ENCODE measurements around the gene FOXP1. TPM values are rescaled to one million over a fixed set of nuclear protein-coding genes. Genes with fewer than 3 reads are reported as not detected.

The FOXP1 gene
- total and polyA plus RNA-seq, 9 of the 15 experiments (the other 6 are each of a cell fraction or from before 2014, with no cell fraction given), result 7.7 to 34.5 (median 13.7) TPM

- TF ChIP-seq REST (IDR thresholded peaks at IDR 0.05; ENCODE audit: borderline replicate concordance) (no peak), REST (CRISPR knock-in tag; IDR thresholded peaks at IDR 0.05; ENCODE audit: low read depth) (no peak), E2F8 (IDR thresholded peaks at IDR 0.05; ENCODE audit: low read depth, partially characterized antibody) (no peak), MYNN (IDR thresholded peaks at IDR 0.05) (no peak), MYNN (CRISPR knock-in tag; IDR thresholded peaks at IDR 0.05) (no peak), MYBL2 (IDR thresholded peaks at IDR 0.05; ENCODE audit: low read depth) (no peak), MYBL2 (CRISPR knock-in tag; IDR thresholded peaks at IDR 0.05; ENCODE audit: borderline replicate concordance) (no peak), MITF (IDR thresholded peaks at IDR 0.05) (no peak), NR4A1 (CRISPR knock-in tag; IDR thresholded peaks at IDR 0.05) (no peak), NR4A1 (tag; IDR thresholded peaks at IDR 0.05) (no peak), ZFP1 (CRISPR knock-in tag; IDR thresholded peaks at IDR 0.05) (no peak), IRF9 (tag; IDR thresholded peaks at IDR 0.05) (no peak), SMAD1 (IDR thresholded peaks at IDR 0.05; ENCODE audit: low read depth, low read length, partially characterized antibody) (no peak), NONO (IDR thresholded peaks at IDR 0.05; ENCODE audit: low read depth in 2 of 2, low read length in 1 of 2) (no peak), CGGBP1 (CRISPR knock-in tag; IDR thresholded peaks at IDR 0.05) (no peak)
These were observed 272.4 kb downstream of the FOXP1 start (continued) for GRCh38 chr3:71310980-71311660.
